ENCODE measurements around the gene MEGF8.

MEGF8 gene

GRCh38 chr19:42392165-42392564, 66.7 kb downstream of the MEGF8 start:
- in situ Hi-C loops (cut with MboI; ENCODE audit: low pct_unique_long_range_greater_than_20kb, low sequenced_read_pairs, unreplicated experiment), result no loop called here
- no peak for DNase-seq (ENCODE audit: low spot score)
- no peak for TF ChIP-seq CTCF (IDR thresholded peaks at IDR 0.05; ENCODE audit: extremely low read depth, insufficient read depth, missing control alignments)

- no peak for TF ChIP-seq CTCF (IDR thresholded peaks at IDR 0.05; ENCODE audit: extremely low read depth, insufficient read depth, missing control alignments)
- DNase-seq (ENCODE audit: low spot score), result no peak
- in situ Hi-C loops (cut with MboI; ENCODE audit: low pct_unique_long_range_greater_than_20kb, low sequenced_read_pairs, unreplicated experiment), result no loop called here
Measured at GRCh38 chr19:42394751-42395150, 69.3 kb downstream of the MEGF8 start.

GRCh38 chr19:42396381-42397262, 71.2 kb downstream of the MEGF8 start:
- peak; percentile 100 for DNase-seq (ENCODE audit: low spot score)
- no peak for TF ChIP-seq CTCF (IDR thresholded peaks at IDR 0.05; ENCODE audit: extremely low read depth, insufficient read depth, missing control alignments)
- in situ Hi-C loops (cut with MboI; ENCODE audit: low pct_unique_long_range_greater_than_20kb, low sequenced_read_pairs, unreplicated experiment), result no loop called here

DNA sequence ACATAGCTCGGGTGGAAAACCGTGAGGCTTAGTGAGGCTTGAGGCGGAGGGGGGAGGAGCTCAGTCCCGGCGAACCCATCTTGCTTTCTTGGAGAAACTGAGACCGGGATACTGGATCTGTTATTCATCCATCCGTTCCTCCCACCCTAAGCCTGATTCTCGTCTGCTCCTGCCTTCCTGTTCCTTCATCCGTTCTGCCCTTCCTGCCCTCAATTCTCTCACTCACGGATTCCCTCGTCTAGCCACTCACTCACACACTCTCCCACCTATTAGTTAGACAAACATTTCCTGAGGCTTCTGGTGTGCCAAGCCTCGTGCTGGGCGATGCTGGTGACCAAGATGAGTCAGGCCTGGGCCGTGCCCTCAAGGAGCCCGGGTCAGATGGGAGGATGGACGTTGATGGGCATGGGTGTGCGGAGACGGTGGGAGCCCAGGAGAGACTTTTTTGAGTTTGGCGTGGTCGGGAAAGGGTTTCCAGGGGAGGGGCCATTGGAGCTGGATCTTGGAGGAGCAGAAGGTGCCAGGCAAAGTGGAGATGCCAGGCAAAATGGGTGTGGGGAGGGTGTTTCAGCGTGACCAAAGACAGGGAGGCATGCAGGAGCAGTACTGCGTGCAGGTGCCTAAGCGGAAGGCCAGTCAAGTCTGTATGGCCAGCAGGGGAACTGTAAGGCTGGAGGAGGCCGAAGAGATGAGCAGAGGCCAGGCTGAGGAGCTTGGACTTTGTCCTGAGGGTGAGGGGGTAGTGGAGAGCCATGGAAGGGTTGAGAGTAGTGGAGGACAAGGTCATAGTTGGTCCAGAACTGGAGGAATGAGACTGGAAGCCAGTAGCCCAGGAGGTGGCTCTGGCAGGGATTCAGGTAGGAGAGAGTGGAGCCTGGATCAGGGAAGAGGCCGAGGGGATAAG, 72.1 kb downstream of the MEGF8 start:
- TF ChIP-seq CTCF (IDR thresholded peaks at IDR 0.05; ENCODE audit: extremely low read depth, insufficient read depth, missing control alignments), result no peak
- DNase-seq (ENCODE audit: low spot score), result no peak
- in situ Hi-C loops (cut with MboI; ENCODE audit: low pct_unique_long_range_greater_than_20kb, low sequenced_read_pairs, unreplicated experiment), result no loop called here

DNA sequence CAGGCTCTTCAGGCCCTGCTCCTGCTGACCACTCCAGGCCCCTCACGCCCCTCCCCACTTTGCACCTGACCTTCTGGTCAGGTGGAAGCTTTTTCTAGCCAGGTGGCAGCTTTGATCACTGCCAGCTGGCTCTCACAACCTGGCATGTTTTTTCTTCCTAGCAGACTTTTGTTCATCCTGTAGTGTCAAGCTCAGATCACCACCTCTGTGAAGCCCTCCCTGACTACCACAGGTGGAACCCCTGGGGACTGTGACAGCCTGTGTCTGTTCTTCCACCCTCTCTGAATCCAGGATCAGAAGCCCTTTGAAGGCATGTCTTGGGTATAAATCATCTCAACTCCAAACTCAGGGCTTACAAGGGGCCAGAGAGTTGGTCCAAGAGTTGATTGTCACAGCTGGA, 75.0 kb downstream of the MEGF8 start:
- in situ Hi-C loops (cut with MboI; ENCODE audit: low pct_unique_long_range_greater_than_20kb, low sequenced_read_pairs, unreplicated experiment), result no loop called here
- TF ChIP-seq CTCF (IDR thresholded peaks at IDR 0.05; ENCODE audit: extremely low read depth, insufficient read depth, missing control alignments), result no peak
- DNase-seq (ENCODE audit: low spot score), result no peak

- peak; percentile 80 for DNase-seq (ENCODE audit: low spot score)
- in situ Hi-C loops (cut with MboI; ENCODE audit: low pct_unique_long_range_greater_than_20kb, low sequenced_read_pairs, unreplicated experiment), result no loop called here
- TF ChIP-seq CTCF (IDR thresholded peaks at IDR 0.05; ENCODE audit: extremely low read depth, insufficient read depth, missing control alignments), result peak; percentile 79
Measured at GRCh38 chr19:42401365-42402303, 76.2 kb downstream of the MEGF8 start.
